Measurements from ENCODE around the gene CAPZA1. TPM values are rescaled to one million over a fixed set of nuclear protein-coding genes. Genes with fewer than 3 reads are reported as not detected.
A peak's percentile ranks its signal among the peaks of the same experiment; 100 is the strongest.

The CAPZA1 gene
- total RNA-seq, 1 experiment from 2014 or later, result 148 TPM

DNA sequence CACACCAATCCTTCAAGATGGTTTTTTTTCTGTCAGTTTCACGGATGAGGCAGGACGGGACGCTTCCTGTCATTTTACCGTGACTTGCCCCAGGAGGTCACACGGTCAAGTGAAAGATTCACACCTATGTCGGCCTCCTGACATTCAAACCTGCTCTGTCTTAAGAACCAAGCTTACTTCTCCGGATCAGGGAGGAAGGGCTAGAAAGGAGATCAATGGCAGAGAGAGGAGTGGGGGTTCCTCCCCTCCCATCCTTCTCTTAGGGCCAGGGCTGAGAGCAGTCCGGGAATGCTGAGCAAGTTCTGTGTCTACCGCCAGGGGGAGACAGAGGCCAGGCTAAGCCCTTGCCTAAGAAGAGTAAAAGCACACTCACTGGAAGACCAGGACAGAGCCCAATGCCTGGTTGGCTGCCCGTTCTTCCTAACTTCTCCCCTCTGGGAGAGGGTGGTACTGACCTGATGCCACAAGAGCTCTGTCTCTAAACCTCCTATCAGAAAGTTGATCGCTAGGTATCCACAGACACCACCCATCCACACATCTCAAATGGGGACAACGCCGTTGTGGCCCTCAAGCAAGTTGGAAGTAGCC is 96.6 kb downstream of the CAPZA1 start (continued):
- TF ChIP-seq, protein P1, sequence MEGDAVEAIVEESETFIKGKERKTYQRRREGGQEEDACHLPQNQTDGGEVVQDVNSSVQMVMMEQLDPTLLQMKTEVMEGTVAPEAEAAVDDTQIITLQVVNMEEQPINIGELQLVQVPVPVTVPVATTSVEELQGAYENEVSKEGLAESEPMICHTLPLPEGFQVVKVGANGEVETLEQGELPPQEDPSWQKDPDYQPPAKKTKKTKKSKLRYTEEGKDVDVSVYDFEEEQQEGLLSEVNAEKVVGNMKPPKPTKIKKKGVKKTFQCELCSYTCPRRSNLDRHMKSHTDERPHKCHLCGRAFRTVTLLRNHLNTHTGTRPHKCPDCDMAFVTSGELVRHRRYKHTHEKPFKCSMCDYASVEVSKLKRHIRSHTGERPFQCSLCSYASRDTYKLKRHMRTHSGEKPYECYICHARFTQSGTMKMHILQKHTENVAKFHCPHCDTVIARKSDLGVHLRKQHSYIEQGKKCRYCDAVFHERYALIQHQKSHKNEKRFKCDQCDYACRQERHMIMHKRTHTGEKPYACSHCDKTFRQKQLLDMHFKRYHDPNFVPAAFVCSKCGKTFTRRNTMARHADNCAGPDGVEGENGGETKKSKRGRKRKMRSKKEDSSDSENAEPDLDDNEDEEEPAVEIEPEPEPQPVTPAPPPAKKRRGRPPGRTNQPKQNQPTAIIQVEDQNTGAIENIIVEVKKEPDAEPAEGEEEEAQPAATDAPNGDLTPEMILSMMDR (IDR thresholded peaks at IDR 0.05 in 2 of 3, conservative IDR thresholded peaks at IDR 0.05 in 1 of 3; ENCODE audit: borderline replicate concordance in 1 of 3, insufficient read depth in 1 of 3, low read depth in 2 of 3, low read length in 2 of 3), result peak; percentile 91 to 98 (median 94)

DNA sequence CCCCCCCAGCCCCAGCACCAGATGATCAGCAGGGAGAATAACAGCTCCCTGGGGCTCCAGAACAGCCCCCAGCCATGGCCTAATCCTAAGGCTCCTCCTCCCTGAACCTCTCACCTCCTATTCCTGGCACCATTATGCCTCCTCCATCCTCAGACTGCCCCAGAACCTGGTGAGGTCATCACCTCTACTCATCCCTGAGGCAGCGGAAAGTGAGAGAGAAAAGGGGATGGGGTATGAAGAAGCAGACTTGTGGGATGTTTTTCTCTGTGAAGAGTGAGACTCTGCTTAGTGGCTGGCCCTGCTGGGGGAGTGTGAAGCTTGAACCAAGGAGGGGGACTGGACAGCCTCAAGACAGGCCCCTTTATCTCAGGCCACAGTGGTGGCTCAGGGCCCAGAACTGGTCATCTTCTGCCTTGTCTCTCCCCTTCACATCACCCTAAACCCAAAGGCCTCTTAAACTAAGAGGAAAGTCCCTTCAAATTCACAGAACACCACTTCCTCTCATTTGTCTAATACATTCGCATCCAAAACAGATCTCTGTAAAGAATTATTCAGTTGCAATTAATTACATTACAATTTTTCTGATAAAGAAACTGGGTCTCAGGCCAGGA is 97.7 kb downstream of the CAPZA1 start:
- no peak for ATAC-seq
- H2AFZ ChIP-seq (ENCODE audit: low read depth, low read length, poor library complexity, severe bottlenecking), result no peak overlapping the region
- no peak for DNase-seq (ENCODE audit: low read depth, low spot score)
- no peaks in the 10 kb centered on the region for H3K9me2 ChIP-seq (ENCODE audit: insufficient read depth)
- ChIA-PET POLR2A (interaction anchor here (3.5 kb wide), 1 partner anchor 87 kb away, joined by 16 read pairs; no protein-coding TSS in a partner anchor), CTCF (interaction anchor here (1.0 to 4.3 kb wide), 8 partner anchors 10 to 414 kb away, joined by 3 to 114 read pairs (median 12); partner anchors contain the start of genes LRIG2 and RHOC), RAD21 (ENCODE audit: low non-redundant PET in 1 of 2, low total read pairs in 2 of 2, uncharacterized antibody in 2 of 2, unreplicated experiment in 2 of 2) (interaction anchor here (0.6 to 3.3 kb wide), 2 partner anchors 78 to 87 kb away, joined by 3 to 16 read pairs; no protein-coding TSS in a partner anchor)
- no peak overlapping the region for H3K4me3 ChIP-seq (replicated peaks in 1 of 2; ENCODE audit: low read depth in 1 of 2, low read length in 2 of 2)
- no peaks in the 10 kb centered on the region for H4K20me1 ChIP-seq (ENCODE audit: insufficient read depth)
- intact Hi-C loops (cut with micrococcal nuclease), result loop anchor here (2.0 to 5.0 kb wide), 3 partner anchors 165 to 355 kb away; partner anchors contain the start of genes LRIG2 and SLC16A1
- no peak overlapping the region for H3K27ac ChIP-seq (ENCODE audit: low read depth, low read length)
- no peak overlapping the region for H3K9ac ChIP-seq (ENCODE audit: low read length)
- no peak overlapping the region for H3K4me2 ChIP-seq (ENCODE audit: low read length)
- H3K36me3 ChIP-seq (ENCODE audit: control insufficient read depth in 1 of 2, insufficient read depth in 2 of 2, low read length in 2 of 2), result no peaks in the 10 kb centered on the region
- TF ChIP-seq SIN3A (IDR thresholded peaks at IDR 0.05; ENCODE audit: low read depth) (no peak), CEBPB (IDR thresholded peaks at IDR 0.05; ENCODE audit: low read depth) (no peak), EGR1 (IDR thresholded peaks at IDR 0.05; ENCODE audit: low read depth) (no peak), JUND (IDR thresholded peaks at IDR 0.05) (no peak), ZNF274 (IDR thresholded peaks at IDR 0.05; ENCODE audit: low read depth, low read length) (no peak), TCF7L2 (IDR thresholded peaks at IDR 0.05; ENCODE audit: borderline replicate concordance, extremely low read depth, insufficient read depth, insufficient read length) (no peak), YY1 (IDR thresholded peaks at IDR 0.05; ENCODE audit: extremely low read depth, insufficient replicate concordance, low read depth, low read length) (no peak), EZH2 (IDR thresholded peaks at IDR 0.05) (no peak), POLR2A (IDR thresholded peaks at IDR 0.05; ENCODE audit: borderline replicate concordance, extremely low read depth, insufficient read depth, insufficient read length) (no peak)
- TF ChIP-seq, protein P2, sequence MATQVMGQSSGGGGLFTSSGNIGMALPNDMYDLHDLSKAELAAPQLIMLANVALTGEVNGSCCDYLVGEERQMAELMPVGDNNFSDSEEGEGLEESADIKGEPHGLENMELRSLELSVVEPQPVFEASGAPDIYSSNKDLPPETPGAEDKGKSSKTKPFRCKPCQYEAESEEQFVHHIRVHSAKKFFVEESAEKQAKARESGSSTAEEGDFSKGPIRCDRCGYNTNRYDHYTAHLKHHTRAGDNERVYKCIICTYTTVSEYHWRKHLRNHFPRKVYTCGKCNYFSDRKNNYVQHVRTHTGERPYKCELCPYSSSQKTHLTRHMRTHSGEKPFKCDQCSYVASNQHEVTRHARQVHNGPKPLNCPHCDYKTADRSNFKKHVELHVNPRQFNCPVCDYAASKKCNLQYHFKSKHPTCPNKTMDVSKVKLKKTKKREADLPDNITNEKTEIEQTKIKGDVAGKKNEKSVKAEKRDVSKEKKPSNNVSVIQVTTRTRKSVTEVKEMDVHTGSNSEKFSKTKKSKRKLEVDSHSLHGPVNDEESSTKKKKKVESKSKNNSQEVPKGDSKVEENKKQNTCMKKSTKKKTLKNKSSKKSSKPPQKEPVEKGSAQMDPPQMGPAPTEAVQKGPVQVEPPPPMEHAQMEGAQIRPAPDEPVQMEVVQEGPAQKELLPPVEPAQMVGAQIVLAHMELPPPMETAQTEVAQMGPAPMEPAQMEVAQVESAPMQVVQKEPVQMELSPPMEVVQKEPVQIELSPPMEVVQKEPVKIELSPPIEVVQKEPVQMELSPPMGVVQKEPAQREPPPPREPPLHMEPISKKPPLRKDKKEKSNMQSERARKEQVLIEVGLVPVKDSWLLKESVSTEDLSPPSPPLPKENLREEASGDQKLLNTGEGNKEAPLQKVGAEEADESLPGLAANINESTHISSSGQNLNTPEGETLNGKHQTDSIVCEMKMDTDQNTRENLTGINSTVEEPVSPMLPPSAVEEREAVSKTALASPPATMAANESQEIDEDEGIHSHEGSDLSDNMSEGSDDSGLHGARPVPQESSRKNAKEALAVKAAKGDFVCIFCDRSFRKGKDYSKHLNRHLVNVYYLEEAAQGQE (IDR thresholded peaks at IDR 0.05; ENCODE audit: low read depth), result no peak
- H3K27me3 ChIP-seq (ENCODE audit: insufficient read depth, low read length), result no peaks in the 10 kb centered on the region
- BruUV-seq (replicated peaks), result no TSS peak
- H3K4me1 ChIP-seq (ENCODE audit: control insufficient read depth in 1 of 2, insufficient read depth in 2 of 2, low read length in 2 of 2), result peaks cover 18 to 39% of the 10 kb centered on the region in 2 experiments
- H3K9me3 ChIP-seq (ENCODE audit: control insufficient read depth in 1 of 2, insufficient read depth in 1 of 2, low read depth in 1 of 2, low read length in 2 of 2), result no peaks in the 10 kb centered on the region
- H3K79me2 ChIP-seq (ENCODE audit: insufficient read depth, low read length), result no peaks in the 10 kb centered on the region
